PC-3 (cell line): Measurements from ENCODE around the gene CTSD.

ENCODE experiments used
- EZH2 ChIP-seq: fragments of 300-600 bp; sonication (generic); IDR thresholded peaks from one replicate; pipeline ENCODE4 v1.6.1; 2017; ENCODE audit warnings: antibody characterized with exemption, mild to moderate bottlenecking, low read length; ENCODE audit not compliant: unreplicated experiment
- EZH2phosphoT487 ChIP-seq: fragments of 300-600 bp; sonication (generic); IDR thresholded peaks from 2 replicates; pipeline ENCODE4 v1.6.1; 2018; ENCODE audit warnings: mild to moderate bottlenecking, antibody characterized with exemption, low read length, borderline replicate concordance
- TF ChIP-seq, protein P1 (sequence below): fragments of 300-600 bp; sonication (generic); conservative IDR thresholded peaks from 2 replicates; pipeline ENCODE4 v1.5.1; 2017; ENCODE audit warnings: antibody characterized with exemption, low read depth, mild to moderate bottlenecking, low read length

DNA sequence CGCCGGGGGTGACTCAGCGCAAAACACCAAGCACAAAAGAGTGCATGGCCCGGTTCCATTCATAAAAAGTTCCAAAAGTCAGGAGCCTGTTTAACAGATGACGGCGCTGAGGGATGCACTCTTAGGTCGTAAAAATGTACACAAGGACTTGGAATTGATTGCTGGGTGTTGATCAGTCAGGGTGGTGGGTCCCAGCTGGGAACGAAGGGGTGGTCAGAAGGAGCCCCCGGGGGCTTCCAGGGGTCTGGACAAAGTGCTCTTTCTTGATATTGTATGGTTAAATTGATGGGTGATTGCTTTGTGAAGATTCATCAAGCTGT is 34.1 kb downstream of the CTSD start:
- TF ChIP-seq, protein P1, sequence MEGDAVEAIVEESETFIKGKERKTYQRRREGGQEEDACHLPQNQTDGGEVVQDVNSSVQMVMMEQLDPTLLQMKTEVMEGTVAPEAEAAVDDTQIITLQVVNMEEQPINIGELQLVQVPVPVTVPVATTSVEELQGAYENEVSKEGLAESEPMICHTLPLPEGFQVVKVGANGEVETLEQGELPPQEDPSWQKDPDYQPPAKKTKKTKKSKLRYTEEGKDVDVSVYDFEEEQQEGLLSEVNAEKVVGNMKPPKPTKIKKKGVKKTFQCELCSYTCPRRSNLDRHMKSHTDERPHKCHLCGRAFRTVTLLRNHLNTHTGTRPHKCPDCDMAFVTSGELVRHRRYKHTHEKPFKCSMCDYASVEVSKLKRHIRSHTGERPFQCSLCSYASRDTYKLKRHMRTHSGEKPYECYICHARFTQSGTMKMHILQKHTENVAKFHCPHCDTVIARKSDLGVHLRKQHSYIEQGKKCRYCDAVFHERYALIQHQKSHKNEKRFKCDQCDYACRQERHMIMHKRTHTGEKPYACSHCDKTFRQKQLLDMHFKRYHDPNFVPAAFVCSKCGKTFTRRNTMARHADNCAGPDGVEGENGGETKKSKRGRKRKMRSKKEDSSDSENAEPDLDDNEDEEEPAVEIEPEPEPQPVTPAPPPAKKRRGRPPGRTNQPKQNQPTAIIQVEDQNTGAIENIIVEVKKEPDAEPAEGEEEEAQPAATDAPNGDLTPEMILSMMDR, result no peak
- no peak for TF ChIP-seq EZH2phosphoT487
- no peak for TF ChIP-seq EZH2
